K562 (cell line): ENCODE data around the gene LMBR1. TPM values are rescaled to one million over a fixed set of nuclear protein-coding genes. Genes with fewer than 3 reads are reported as not detected.

ENCODE experiments used
- ATAC-seq: fragments of 200-7000 bp; cut with Tn5 transposase; 3 replicates; pipeline ENCODE4 v1.9.1; 2020; ENCODE audit warnings: moderate library complexity
- BruUV-seq: library from RNA; stranded (reverse); fragments of 400-500 nt; replicated peaks from 2 replicates; lab custom pipeline; 2021; lab: Mats Ljungman, UMichigan
- CTCF ChIA-PET: fragments of 300-600 bp; formaldehyde crosslinking; extraction: SDS; loops from one replicate; lab custom pipeline; 2021; ENCODE audit warnings: low intra/inter-chr PET ratio; lab: Yijun Ruan, JAX
- POLR2A ChIA-PET: fragments of 300-600, 350-650 bp; sonication (Branson Sonifier 250); formaldehyde crosslinking; extraction: SDS; loops from one replicate; lab custom pipeline; 2021; ENCODE audit warnings: antibody characterized with exemption, inconsistent platforms; lab: Yijun Ruan, JAX
- DNase-seq, 4 experiments: peaks; one replicate each; pipeline versions ENCODE4 v3.0.0 to v3.0.0-alpha.2; 2011 to 2018; ENCODE audit warnings: low spot score in 3 of 4, mixed read lengths in 3 of 4; ENCODE audit errors: extremely low read depth in 1 of 4
- FAIRE-seq: peaks from 2 replicates; lab custom pipeline; 2011; peaks lifted over from hg19 to GRCh38; lab: Jason Lieb, UNC
- H2AFZ ChIP-seq: 2 replicates; pipeline ENCODE4 v1.6.0; 2011; ENCODE audit warnings: low read depth, low read length, control low read depth, inconsistent platforms
- H3K27ac ChIP-seq: fragments of 200-600 bp; 3 replicates; pipeline ENCODE4 v1.8.0; 2011; ENCODE audit warnings: low read depth, mild to moderate bottlenecking, control low read depth, inconsistent platforms, low read length, moderate library complexity, mixed read lengths; ENCODE audit errors: extremely low read depth
- H3K27me3 ChIP-seq, 2 experiments: fragments of 300-600 bp in 1 of 2; 2 replicates in 1 of 2; 3 replicates in 1 of 2; pipeline versions ENCODE4 v1.6.0 to v1.8.0; 2011; ENCODE audit warnings: inconsistent platforms in 2 of 2, low read length in 2 of 2, mild to moderate bottlenecking in 1 of 2, mixed read lengths in 1 of 2, moderate library complexity in 1 of 2; ENCODE audit not compliant: control insufficient read depth in 2 of 2, insufficient read depth in 2 of 2
- H3K36me3 ChIP-seq: fragments of 300-600 bp; 3 replicates; pipeline ENCODE4 v1.8.0; 2011; ENCODE audit warnings: mild to moderate bottlenecking, low read length, inconsistent platforms; ENCODE audit not compliant: control insufficient read depth, insufficient read depth
- H3K4me1 ChIP-seq, 2 experiments: fragments of 200-600 bp in 1 of 2; replicated peaks in 1 of 2; 2 replicates in 1 of 2; 3 replicates in 1 of 2; pipeline versions ENCODE4 v1.5.1 to v1.8.0; 2011; ENCODE audit warnings: inconsistent platforms in 2 of 2, low read length in 2 of 2, mild to moderate bottlenecking in 1 of 2, mixed read lengths in 1 of 2, moderate library complexity in 1 of 2; ENCODE audit not compliant: control insufficient read depth in 2 of 2, insufficient read depth in 2 of 2
- H3K4me2 ChIP-seq: 2 replicates; pipeline ENCODE4 v1.6.1; 2011; ENCODE audit warnings: low read length, control low read depth, inconsistent platforms, mixed read lengths; ENCODE audit not compliant: insufficient read depth
- H3K4me3 ChIP-seq: fragments of 200-600 bp; sonication (generic), shearing (Covaris generic); 2 replicates; pipeline ENCODE4 v1.5.1; 2016; ENCODE audit warnings: control low read depth, inconsistent platforms
- H3K79me2 ChIP-seq: fragments of 200-600 bp; 3 replicates; pipeline ENCODE4 v1.8.0; 2011; ENCODE audit warnings: low read length, inconsistent platforms; ENCODE audit not compliant: control insufficient read depth, insufficient read depth
- H3K9ac ChIP-seq, 2 experiments: 2 replicates each; pipeline versions ENCODE4 v1.6.0 to v1.6.1; 2011; ENCODE audit warnings: low read depth in 2 of 2, low read length in 2 of 2, control low read depth in 1 of 2, inconsistent platforms in 1 of 2, mild to moderate bottlenecking in 1 of 2, mixed read lengths in 1 of 2; ENCODE audit not compliant: insufficient read depth in 1 of 2
- H3K9me1 ChIP-seq: one replicate; pipeline ENCODE4 v1.6.0; 2011; ENCODE audit warnings: inconsistent platforms, mild to moderate bottlenecking, low read length, moderate library complexity; ENCODE audit not compliant: control insufficient read depth, insufficient read depth
- H3K9me3 ChIP-seq: replicated peaks from 2 replicates; pipeline ENCODE4 v1.5.1; 2011; ENCODE audit warnings: low read depth, low read length, inconsistent platforms; ENCODE audit not compliant: control insufficient read depth, insufficient read depth
- H4K20me1 ChIP-seq: replicated peaks from 2 replicates; pipeline ENCODE4 v1.6.1; 2011; ENCODE audit warnings: low read length, inconsistent platforms, mixed read lengths; ENCODE audit not compliant: control insufficient read depth, insufficient read depth
- BRD9 ChIP-seq: fragments of 450-650 bp; IDR thresholded peaks from 2 replicates; pipeline ENCODE4 v1.6.1; 2018; ENCODE audit warnings: low read depth; ENCODE audit not compliant: partially characterized antibody
- C11orf30 ChIP-seq: fragments of 450-650 bp; IDR thresholded peaks from 2 replicates; pipeline ENCODE4 v1.6.1; 2016; ENCODE audit warnings: low read depth, mild to moderate bottlenecking
- CCAR2 ChIP-seq: fragments of 200-400 bp; formaldehyde crosslinking; IDR thresholded peaks from 2 replicates; pipeline ENCODE4 v1.6.1; 2017; ENCODE audit warnings: mild to moderate bottlenecking, low read depth, low read length
- GATAD2B ChIP-seq: fragments of 450-650 bp; IDR thresholded peaks from 2 replicates; pipeline ENCODE4 v1.6.1; 2017; ENCODE audit warnings: mild to moderate bottlenecking, borderline replicate concordance
- MAFF ChIP-seq: IDR thresholded peaks from 2 replicates; pipeline ENCODE4 v1.6.1; 2012; ENCODE audit warnings: low read length, improper control_type of control experiment
- MAFG ChIP-seq: fragments of 450-650 bp; conservative IDR thresholded peaks from 2 replicates; pipeline ENCODE4 v1.6.1; 2016; ENCODE audit warnings: missing genetic modification characterization, missing compliant biosample characterization
- MAFK ChIP-seq: IDR thresholded peaks from 2 replicates; pipeline ENCODE4 v1.6.1; 2011; ENCODE audit warnings: low read length, improper control_type of control experiment
- NFRKB ChIP-seq: fragments of 450-650 bp; IDR thresholded peaks from 2 replicates; pipeline ENCODE4 v1.6.1; 2016; ENCODE audit warnings: low read depth
- PRPF4 ChIP-seq: fragments of 200-400 bp; formaldehyde crosslinking; IDR thresholded peaks from one replicate; pipeline ENCODE4 v1.6.1; 2017; ENCODE audit warnings: low read length, low read depth, mild to moderate bottlenecking; ENCODE audit not compliant: insufficient read depth, poor library complexity, severe bottlenecking
- PYGO2 ChIP-seq: fragments of 450-650 bp; IDR thresholded peaks from 2 replicates; pipeline ENCODE4 v1.6.1; 2016; ENCODE audit warnings: mild to moderate bottlenecking, missing genetic modification characterization, moderate library complexity, missing compliant biosample characterization
- RBM22 ChIP-seq: fragments of 200-400 bp; formaldehyde crosslinking; IDR thresholded peaks from 2 replicates; pipeline ENCODE4 v1.6.1; 2018; ENCODE audit warnings: low read length, low read depth; ENCODE audit not compliant: poor library complexity, severe bottlenecking
- TAF7 ChIP-seq: fragments of 450-650 bp; IDR thresholded peaks from 2 replicates; pipeline ENCODE4 v1.6.1; 2016; ENCODE audit warnings: missing genetic modification characterization, missing compliant biosample characterization
- ZNF124 ChIP-seq: sonication (generic); formaldehyde crosslinking; IDR thresholded peaks from 2 replicates; pipeline ENCODE4 v1.8.1; 2022; ENCODE audit warnings: missing genetic modification reagents
- ZNF316 ChIP-seq: fragments of 450-650 bp; IDR thresholded peaks from 2 replicates; pipeline ENCODE4 v1.6.1; 2016
- ZNF354B ChIP-seq: fragments of 250-450 bp; sonication (Bioruptor Pico); IDR thresholded peaks from 2 replicates; pipeline ENCODE4 v1.4.0; 2020
- ZNF644 ChIP-seq: fragments of 200-800 bp; sonication (Bioruptor generic); IDR thresholded peaks from 2 replicates; pipeline ENCODE4 v1.6.1; 2016; ENCODE audit warnings: low read depth, missing genetic modification characterization, missing compliant biosample characterization
- ZNF830 ChIP-seq: fragments of 250-450 bp; sonication (Bioruptor Pico); IDR thresholded peaks from 2 replicates; pipeline ENCODE4 v1.5.0; 2021; ENCODE audit warnings: mild to moderate bottlenecking
- WGBS: fragments of 100-300 bp; shearing (Covaris generic); methylation state at CpG from one replicate; pipeline ENCODE4 v1.1.6; 2016; ENCODE audit warnings: low coverage, mixed read lengths; ENCODE audit not compliant: insufficient coverage; ENCODE audit errors: missing lambda C conversion rate; 5-methylcytosine and 5-hydroxymethylcytosine counted together
- in situ Hi-C: fragments of 300-500 bp; cut with MboI; formaldehyde crosslinking; loops from 4 replicates; pipeline ENCODE4 v1.15.0; 2018; ENCODE audit warnings: inconsistent platforms, mixed read lengths
- intact Hi-C: fragments of 100-400 bp; cut with micrococcal nuclease; formaldehyde crosslinking; loops from 2 replicates; pipeline ENCODE4 v1.14.2; 2022
- polyA plus RNA-seq, 8 experiments: library from polyadenylated mRNA; depleted of rRNA in 4 of 8; stranded (reverse) in 5 of 8; unstranded in 3 of 8; fragments of >200 nt; fragmentation: Nextera tagmentation in 2 of 8; fragmentation: Illumina TruSeq in 1 of 8; extraction: Ambion mirVana in 2 of 8; extraction: Trizol in 1 of 8; gene quantifications; 2 replicates each; pipeline versions ENCODE4 v1.2.1 to v1.2.3, GENCODE V29; 2011 to 2014; ENCODE audit warnings: inconsistent platforms in 1 of 8, missing spikeins in 1 of 8
- total RNA-seq, 7 experiments: library from RNA; depleted of rRNA in 6 of 7; stranded (reverse); fragments of >200 nt in 6 of 7; fragmentation: Illumina TruSeq in 2 of 7; extraction: Trizol in 2 of 7; gene quantifications; 2 replicates each; pipeline versions ENCODE4 v1.2.1 to v1.2.3, GENCODE V29; 2011 to 2021; ENCODE audit warnings: low replicate concordance in 1 of 7
- TF ChIP-seq, protein P1 (sequence below), 2 experiments: fragments of 450-650 bp in 1 of 2; sonication (generic) in 1 of 2; formaldehyde crosslinking; conservative IDR thresholded peaks; 2 replicates each; pipeline versions ENCODE4 v1.4.0 to v1.8.1; 2020 to 2022; ENCODE audit warnings: mild to moderate bottlenecking in 1 of 2, missing genetic modification reagents in 1 of 2

LMBR1 gene
- total and polyA plus RNA-seq, 9 of the 15 experiments (the other 6 are each of a cell fraction or from before 2014, with no cell fraction given): 7.7 to 90.0 (median 59.9) TPM

DNA sequence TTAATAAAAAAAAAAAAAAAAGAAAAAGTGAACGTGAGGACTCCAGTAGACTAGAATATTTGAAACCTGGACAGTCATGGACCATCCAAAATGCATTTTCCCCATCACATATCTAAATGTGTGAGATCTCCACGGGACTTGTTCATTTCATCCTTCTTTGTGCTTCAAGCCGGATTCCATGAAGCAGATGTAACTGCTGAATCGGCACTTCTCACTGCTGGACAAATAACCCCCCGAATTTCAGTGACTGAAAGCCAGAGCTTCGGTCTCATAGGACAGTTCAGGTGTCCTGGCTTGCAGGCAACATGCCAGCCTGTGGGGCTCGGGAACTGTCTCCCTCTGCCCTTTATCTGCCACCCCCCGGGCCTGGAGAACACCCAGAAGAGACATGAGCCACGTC lies 219.1 kb downstream of the LMBR1 start:
- BruUV-seq: no TSS peak
- Histone ChIP-seq H3K9me1 (no peaks in the 10 kb centered on the region), H3K4me2 (no peak overlapping the region), H3K27ac (no peak overlapping the region), H3K4me1 (peaks cover 0 to 10% of the 10 kb centered on the region in 2 experiments; a peak in 1 of 5 replicates), H3K9me3 (no peaks in the 10 kb centered on the region), H3K4me3 (no peak overlapping the region), H4K20me1 (no peaks in the 10 kb centered on the region), H3K27me3 (no peaks in the 10 kb centered on the region), H3K9ac (no peak overlapping the region)
- ATAC-seq: no peak
- in situ Hi-C loops: no loop called here
- no peak for DNase-seq
- CTCF ChIA-PET: no interaction called here
- FAIRE-seq: no peak
- TF ChIP-seq RBM22: no peak
- peak; percentile 92 for TF ChIP-seq MAFG (tag)
- peak; percentile 96 for TF ChIP-seq MAFF
- TF ChIP-seq MAFK: peak; percentile 97
- peak; percentile 97 for TF ChIP-seq ZNF316
- TF ChIP-seq C11orf30: peak; percentile 94
- no peak for TF ChIP-seq GATAD2B
- TF ChIP-seq, all 486 proteins: peak for 5
- Histone ChIP-seq H3K79me2 (no peaks in the 10 kb centered on the region), H2AFZ (no peak overlapping the region), H3K36me3 (peaks cover 70% of the 10 kb centered on the region)
- POLR2A ChIA-PET: interaction anchor here (0.7 kb wide), 1 partner anchor 840 kb away, joined by 4 read pairs; no protein-coding TSS in a partner anchor
- intact Hi-C loops: no loop called here
- 86% methylated on average over 9 of the region's 9 CpGs for WGBS

DNA sequence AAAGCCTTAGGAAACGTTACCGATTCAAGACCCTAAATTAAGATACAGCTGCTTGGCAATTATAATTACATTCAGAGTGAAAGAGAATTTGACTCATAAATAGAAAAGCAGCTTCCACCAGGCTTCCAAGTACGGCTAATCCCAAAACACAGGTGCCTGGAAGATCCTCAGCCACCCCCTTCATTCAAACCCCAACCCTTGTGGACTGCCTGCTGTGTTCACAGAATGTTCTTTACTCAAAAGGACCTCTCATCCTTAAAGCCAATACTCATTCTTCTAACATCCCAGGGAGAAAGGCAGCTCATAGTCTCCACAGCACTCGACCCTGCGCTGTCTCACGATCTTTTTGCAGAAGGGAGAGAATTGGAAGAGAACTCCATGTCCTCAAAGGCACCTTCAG lies 219.5 kb downstream of the LMBR1 start:
- intact Hi-C loops: no loop called here
- Histone ChIP-seq H3K4me3 (no peak overlapping the region), H3K27ac (no peak overlapping the region), H3K79me2 (no peaks in the 10 kb centered on the region), H2AFZ (no peak overlapping the region), H3K27me3 (no peaks in the 10 kb centered on the region), H3K4me2 (no peak overlapping the region), H4K20me1 (no peaks in the 10 kb centered on the region), H3K4me1 (peaks cover 0 to 10% of the 10 kb centered on the region in 2 experiments; a peak in 2 of 5 replicates), H3K36me3 (peaks cover 66% of the 10 kb centered on the region), H3K9me1 (no peaks in the 10 kb centered on the region), H3K9ac (no peak overlapping the region), H3K9me3 (no peaks in the 10 kb centered on the region)
- 90% methylated on average over 6 of the region's 6 CpGs for WGBS
- DNase-seq: no peak
- BruUV-seq: no TSS peak
- FAIRE-seq: no peak
- in situ Hi-C loops: no loop called here
- ATAC-seq: no peak
- POLR2A ChIA-PET: interaction anchor here (0.7 to 1.0 kb wide), 3 partner anchors 16 to 841 kb away, joined by 3 to 4 read pairs (median 4); no protein-coding TSS in a partner anchor
- TF ChIP-seq TAF7 (tag) (no peak), ZNF354B (CRISPR knock-in tag) (no peak), ZNF644 (tag) (no peak), PYGO2 (tag) (no peak), ZNF830 (CRISPR knock-in tag) (no peak), BRD9 (no peak), CCAR2 (no peak), ZNF124 (no peak), PRPF4 (no peak), NFRKB (no peak), MAFF (no peak)
- TF ChIP-seq, protein P1, sequence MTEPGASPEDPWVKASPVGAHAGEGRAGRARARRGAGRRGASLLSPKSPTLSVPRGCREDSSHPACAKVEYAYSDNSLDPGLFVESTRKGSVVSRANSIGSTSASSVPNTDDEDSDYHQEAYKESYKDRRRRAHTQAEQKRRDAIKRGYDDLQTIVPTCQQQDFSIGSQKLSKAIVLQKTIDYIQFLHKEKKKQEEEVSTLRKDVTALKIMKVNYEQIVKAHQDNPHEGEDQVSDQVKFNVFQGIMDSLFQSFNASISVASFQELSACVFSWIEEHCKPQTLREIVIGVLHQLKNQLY (CRISPR knock-in tag; conservative IDR thresholded peaks at IDR 0.05): no peak
- CTCF ChIA-PET: no interaction called here
